ENCODE data around the gene MICU1. TPM values are rescaled to one million over a fixed set of nuclear protein-coding genes. Genes with fewer than 3 reads are reported as not detected.
"Not testable (repeated sequence)": the region's sequence is repeated elsewhere in the genome, so short reads cannot be mapped to it uniquely, and the experiment has no call there.

Gene MICU1
- total RNA-seq, 1 donor from 2014 or later: 79.8 TPM

GRCh38 chr10:72472306-72472705 is 153.6 kb downstream of the MICU1 start:
- Histone ChIP-seq H3K4me2 (no peak overlapping the region), H3K79me2 (ENCODE audit: low read depth) (no peaks in the 10 kb centered on the region), H4K20me1 (ENCODE audit: low read depth) (no peaks in the 10 kb centered on the region), H3K36me3 (no peaks in the 10 kb centered on the region), H3K27me3 (no peaks in the 10 kb centered on the region), H3K27ac (no peak overlapping the region), H3K4me3 (no peak overlapping the region), H3K9me3 (ENCODE audit: low read depth) (no peaks in the 10 kb centered on the region), H3K4me1 (no peaks in the 10 kb centered on the region), H3F3A (ENCODE audit: low read depth) (no peaks in the 10 kb centered on the region), H3K9ac (no peak overlapping the region), H2AFZ (replicated peaks) (no peak overlapping the region)
- no peak for TF ChIP-seq CTCF (IDR thresholded peaks at IDR 0.05)
- TF ChIP-seq EZH2phosphoT487 (IDR thresholded peaks at IDR 0.05): no peak
- TF ChIP-seq EZH2 (IDR thresholded peaks at IDR 0.05): no peak
- no peaks in the 10 kb centered on the region for H3K27me3 Mint-ChIP-seq (ENCODE audit: insufficient read depth, low read depth)
- H3K4me3 Mint-ChIP-seq: no peak overlapping the region
- no peak for DNase-seq (ENCODE audit: low spot score)
- peaks cover 21% of the 10 kb centered on the region for H3K4me1 Mint-ChIP-seq
- H3K27ac Mint-ChIP-seq: no peak overlapping the region
- peaks cover 25% of the 10 kb centered on the region for H3K36me3 Mint-ChIP-seq
- H3K9me3 Mint-ChIP-seq: no peaks in the 10 kb centered on the region

- Mint-ChIP-seq H3K4me1 (peaks cover 21% of the 10 kb centered on the region), H3K27ac (no peak overlapping the region), H3K9me3 (no peaks in the 10 kb centered on the region), H3K4me3 (no peak overlapping the region), H3K27me3 (ENCODE audit: insufficient read depth, low read depth) (no peaks in the 10 kb centered on the region), H3K36me3 (peaks cover 25% of the 10 kb centered on the region)
- TF ChIP-seq EZH2 (IDR thresholded peaks at IDR 0.05) (no peak), EZH2phosphoT487 (IDR thresholded peaks at IDR 0.05) (no peak), CTCF (IDR thresholded peaks at IDR 0.05) (no peak)
- no peak for DNase-seq (ENCODE audit: low spot score)
- H4K20me1 ChIP-seq (ENCODE audit: low read depth): no peaks in the 10 kb centered on the region
- no peaks in the 10 kb centered on the region for H3K27me3 ChIP-seq
- no peaks in the 10 kb centered on the region for H3K36me3 ChIP-seq
- no peak overlapping the region for H3K4me2 ChIP-seq
- no peak overlapping the region for H3K27ac ChIP-seq
- no peak overlapping the region for H3K9ac ChIP-seq
- no peak overlapping the region for H3K4me3 ChIP-seq
- H3K79me2 ChIP-seq (ENCODE audit: low read depth): no peaks in the 10 kb centered on the region
- H3K4me1 ChIP-seq: no peaks in the 10 kb centered on the region
- no peaks in the 10 kb centered on the region for H3F3A ChIP-seq (ENCODE audit: low read depth)
- no peak overlapping the region for H2AFZ ChIP-seq (replicated peaks)
- no peaks in the 10 kb centered on the region for H3K9me3 ChIP-seq (ENCODE audit: low read depth)
These were observed 155.2 kb downstream of the MICU1 start for GRCh38 chr10:72470666-72471065.

GRCh38 chr10:72467064-72467463 is 158.8 kb downstream of the MICU1 start:
- H3K4me1 ChIP-seq; H3K4me2 ChIP-seq; H3K9ac ChIP-seq; H3K9me3 ChIP-seq (ENCODE audit: low read depth); H3K4me3 ChIP-seq; H3K27me3 Mint-ChIP-seq (ENCODE audit: insufficient read depth, low read depth); H2AFZ ChIP-seq (replicated peaks); H3F3A ChIP-seq (ENCODE audit: low read depth); H3K36me3 ChIP-seq; H3K9me3 Mint-ChIP-seq; H3K27ac ChIP-seq; H3K27me3 ChIP-seq; H3K27ac Mint-ChIP-seq; H3K4me1 Mint-ChIP-seq; H3K4me3 Mint-ChIP-seq; DNase-seq (ENCODE audit: low spot score); H4K20me1 ChIP-seq (ENCODE audit: low read depth); H3K79me2 ChIP-seq (ENCODE audit: low read depth): not testable (repeated sequence)
- peaks cover 14% of the 10 kb centered on the region for H3K36me3 Mint-ChIP-seq

GRCh38 chr10:72466018-72466417 is 159.9 kb downstream of the MICU1 start:
- Histone ChIP-seq H3K4me2 (no peak overlapping the region), H3F3A (ENCODE audit: low read depth) (no peaks in the 10 kb centered on the region), H3K9ac (no peak overlapping the region), H3K27ac (no peak overlapping the region), H4K20me1 (ENCODE audit: low read depth) (no peaks in the 10 kb centered on the region), H2AFZ (replicated peaks) (no peak overlapping the region), H3K9me3 (ENCODE audit: low read depth) (no peaks in the 10 kb centered on the region), H3K4me3 (no peak overlapping the region), H3K4me1 (no peaks in the 10 kb centered on the region), H3K79me2 (ENCODE audit: low read depth) (no peaks in the 10 kb centered on the region), H3K27me3 (no peaks in the 10 kb centered on the region), H3K36me3 (no peaks in the 10 kb centered on the region)
- Mint-ChIP-seq H3K4me3 (no peak overlapping the region), H3K27ac (peak overlapping the region; percentile 5), H3K27me3 (ENCODE audit: insufficient read depth, low read depth) (no peaks in the 10 kb centered on the region), H3K4me1 (peaks cover 4% of the 10 kb centered on the region), H3K36me3 (peaks cover 14% of the 10 kb centered on the region), H3K9me3 (no peaks in the 10 kb centered on the region)
- DNase-seq (ENCODE audit: low spot score): no peak
- TF ChIP-seq CTCF (IDR thresholded peaks at IDR 0.05) (no peak), EZH2 (IDR thresholded peaks at IDR 0.05) (no peak), EZH2phosphoT487 (IDR thresholded peaks at IDR 0.05) (no peak)

All from neural progenitor cell (in vitro differentiated cells).